Duodenal mucosa (tissue), 2 donors: ENCODE measurements around the gene EPHA6.
"Not testable (repeated sequence)": the region's sequence is repeated elsewhere in the genome, so short reads cannot be mapped to it uniquely, and the experiment has no call there.

Source experiments
- H3K27ac ChIP-seq: one replicate; pipeline ENCODE4 v1.7.0; 2013; ENCODE audit warnings: low read depth, low read length
- H3K27me3 ChIP-seq, 2 donors: one replicate each; pipeline ENCODE4 v1.7.0; 2013; ENCODE audit warnings: low read length in 2 of 2, control low read depth in 1 of 2; ENCODE audit not compliant: insufficient read depth in 2 of 2, control insufficient read depth in 1 of 2
- H3K36me3 ChIP-seq, 2 donors: one replicate each; pipeline ENCODE4 v1.7.0; 2013; ENCODE audit warnings: low read length in 2 of 2, control low read depth in 1 of 2; ENCODE audit not compliant: insufficient read depth in 2 of 2, control insufficient read depth in 1 of 2
- H3K4me1 ChIP-seq, 2 donors: one replicate each; pipeline ENCODE4 v1.7.0; 2013; ENCODE audit warnings: low read length in 2 of 2, control low read depth in 1 of 2; ENCODE audit not compliant: insufficient read depth in 2 of 2, control insufficient read depth in 1 of 2
- H3K4me3 ChIP-seq, 2 donors: one replicate each; pipeline ENCODE4 v1.7.0; 2013; ENCODE audit warnings: low read length in 2 of 2, low read depth in 1 of 2
- H3K9ac ChIP-seq, 2 donors: one replicate each; pipeline ENCODE4 v1.7.0; 2013; ENCODE audit warnings: low read length in 2 of 2, low read depth in 1 of 2
- H3K9me3 ChIP-seq, 2 donors: one replicate each; pipeline ENCODE4 v1.7.0; 2013; ENCODE audit warnings: low read length in 2 of 2, control low read depth in 1 of 2; ENCODE audit not compliant: control insufficient read depth in 1 of 2

EPHA6 gene

DNA sequence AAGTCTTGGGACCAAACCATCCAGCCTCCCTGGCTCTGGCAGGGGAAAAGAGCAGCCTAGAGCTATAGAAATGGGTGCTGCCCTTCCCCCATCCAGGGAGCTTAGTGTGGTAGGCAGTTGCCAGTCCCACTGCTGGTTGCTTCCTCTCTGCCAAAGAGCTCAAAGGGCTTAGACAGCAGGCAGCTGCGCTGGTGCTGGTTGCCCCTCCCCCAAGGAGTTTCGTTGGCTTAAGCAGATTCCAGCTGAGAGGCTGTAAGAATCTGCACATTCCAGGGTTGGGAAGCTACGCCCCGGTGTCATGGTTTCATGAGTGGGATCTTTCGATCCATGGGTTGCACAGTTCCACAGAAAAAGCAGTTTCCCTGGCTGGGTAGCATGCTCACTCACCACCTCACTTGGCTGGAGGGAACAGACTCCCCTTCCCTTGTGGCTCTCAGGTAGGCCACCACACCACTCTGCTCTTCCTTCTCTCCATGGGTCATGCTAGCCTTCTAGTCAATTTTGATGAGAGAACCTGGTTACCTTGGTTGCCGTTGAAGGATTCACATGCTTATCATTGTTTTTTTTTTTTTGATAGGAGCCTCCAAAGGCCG lies 195.1 kb downstream of the EPHA6 start:
- no peaks in the 10 kb centered on the region for H3K36me3 ChIP-seq
- H3K27me3 ChIP-seq = no peaks in the 10 kb centered on the region
- no peaks in the 10 kb centered on the region for H3K4me1 ChIP-seq
- peaks cover 0 to 8% of the 10 kb centered on the region in 2 donors for H3K9me3 ChIP-seq
- no peak overlapping the region for H3K9ac ChIP-seq
- H3K4me3 ChIP-seq = no peak overlapping the region
- H3K27ac ChIP-seq = no peak overlapping the region

DNA sequence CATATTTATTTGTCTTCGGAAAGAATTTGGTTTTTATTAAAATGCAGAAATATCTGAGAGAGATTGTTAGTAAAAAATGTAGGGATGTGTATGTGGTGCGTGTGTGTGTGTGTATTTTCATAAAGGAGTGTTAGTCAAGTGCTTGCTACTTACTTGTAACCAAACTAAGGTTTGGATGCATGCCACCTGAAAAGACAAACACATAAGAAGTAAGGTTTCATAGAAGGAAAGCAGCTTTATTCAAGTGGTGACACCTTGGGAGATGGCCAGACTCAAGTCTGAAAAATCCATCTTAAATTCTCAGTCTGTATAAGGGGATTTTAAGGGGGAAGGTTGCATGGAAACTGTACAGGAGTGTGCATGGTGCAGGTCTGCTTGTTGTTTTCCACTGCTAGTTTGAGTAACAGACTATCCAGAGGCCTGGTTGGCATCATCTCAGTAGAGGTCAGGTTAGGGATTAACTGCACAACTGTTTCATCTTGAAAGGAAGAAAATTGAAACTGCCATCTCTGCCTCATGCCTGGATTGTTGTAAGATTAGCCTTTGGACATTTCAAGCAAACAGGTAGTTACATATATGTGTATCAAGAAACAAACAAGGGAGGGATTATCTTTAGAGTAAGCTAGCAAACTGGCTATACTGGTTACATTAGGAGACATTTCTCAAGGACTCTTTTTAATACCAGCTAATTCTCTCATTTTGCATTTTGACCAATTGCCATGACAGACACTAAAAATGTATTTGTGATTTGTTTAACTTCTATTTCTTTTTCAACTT lies 196.7 kb downstream of the EPHA6 start:
- no peak overlapping the region for H3K9ac ChIP-seq
- no peak overlapping the region for H3K27ac ChIP-seq
- H3K36me3 ChIP-seq = no peaks in the 10 kb centered on the region
- no peak overlapping the region for H3K4me3 ChIP-seq
- no peaks in the 10 kb centered on the region for H3K27me3 ChIP-seq
- H3K9me3 ChIP-seq = peaks cover 0 to 8% of the 10 kb centered on the region in 2 donors
- no peaks in the 10 kb centered on the region for H3K4me1 ChIP-seq

DNA sequence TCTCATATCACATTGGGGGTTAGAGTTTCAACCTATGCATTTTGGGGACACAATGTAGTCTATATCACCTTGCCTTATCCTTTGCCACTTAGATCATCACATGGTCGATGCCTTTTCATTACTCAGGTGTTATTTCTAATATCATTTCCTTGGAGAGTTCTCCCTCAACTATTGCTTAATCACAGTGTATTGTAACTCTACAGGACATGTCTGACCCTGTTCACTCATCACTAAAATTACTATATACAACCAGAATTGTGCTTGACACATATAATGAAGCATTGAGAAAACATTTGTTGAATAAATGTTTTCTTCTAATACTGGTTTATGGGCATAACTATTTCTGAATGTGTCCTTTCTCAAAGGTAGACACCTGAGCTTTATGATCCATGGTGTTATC lies 207.4 kb downstream of the EPHA6 start:
- H3K36me3 ChIP-seq = no peaks in the 10 kb centered on the region

DNA sequence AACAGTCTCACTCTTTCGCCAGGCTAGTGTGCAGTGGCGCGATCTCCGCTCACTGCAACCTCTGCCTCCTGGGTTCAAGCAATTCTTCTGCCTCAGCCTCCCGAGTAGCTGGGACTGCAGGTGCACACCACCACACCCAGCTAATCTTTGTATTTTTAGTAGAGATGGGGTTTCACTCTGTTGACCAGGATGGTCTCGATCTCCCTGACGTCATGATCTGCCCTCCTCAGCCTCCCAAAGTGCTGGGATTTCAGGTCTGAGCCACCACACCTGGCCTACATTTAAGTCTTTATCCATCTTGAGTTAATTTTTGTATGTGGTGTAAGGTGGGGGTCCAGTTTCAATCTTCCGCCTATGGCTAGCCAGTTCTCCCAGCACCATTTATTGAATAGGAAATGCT lies 211.2 kb downstream of the EPHA6 start:
- H3K9me3 ChIP-seq, H3K27ac ChIP-seq, H3K9ac ChIP-seq, H3K4me1 ChIP-seq, H3K4me3 ChIP-seq, H3K27me3 ChIP-seq, H3K36me3 ChIP-seq: not testable (repeated sequence)

More for the DNA sequence above, 207.4 kb downstream of the EPHA6 start:
- Histone ChIP-seq H3K27ac (no peak overlapping the region), H3K9me3 (peaks cover 0 to 2% of the 10 kb centered on the region in 2 donors), H3K4me1 (no peaks in the 10 kb centered on the region), H3K9ac (no peak overlapping the region), H3K4me3 (no peak overlapping the region), H3K27me3 (no peaks in the 10 kb centered on the region)

DNA sequence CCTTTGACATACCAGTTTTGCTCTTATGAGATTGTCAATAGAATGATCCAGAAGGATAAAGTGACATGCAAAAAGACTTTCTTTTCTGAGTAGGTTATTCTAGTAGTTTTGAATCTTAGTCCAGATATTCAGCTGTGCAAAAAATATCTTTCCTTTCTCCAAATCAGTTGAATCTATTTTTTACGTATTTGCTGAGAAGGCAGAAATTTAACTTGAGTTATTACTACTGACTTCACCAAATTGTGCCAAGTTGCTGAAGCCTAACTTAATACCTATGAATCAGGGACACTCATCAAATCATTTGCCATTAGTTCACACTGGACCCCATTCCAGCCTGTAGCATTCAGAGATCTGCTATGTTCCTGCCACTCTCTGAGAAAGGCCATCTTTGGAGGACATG lies 215.6 kb downstream of the EPHA6 start:
- Histone ChIP-seq H3K9ac (no peak overlapping the region), H3K36me3 (no peaks in the 10 kb centered on the region), H3K4me1 (no peaks in the 10 kb centered on the region), H3K4me3 (no peak overlapping the region), H3K27ac (no peak overlapping the region), H3K9me3 (no peaks in the 10 kb centered on the region), H3K27me3 (no peaks in the 10 kb centered on the region)

DNA sequence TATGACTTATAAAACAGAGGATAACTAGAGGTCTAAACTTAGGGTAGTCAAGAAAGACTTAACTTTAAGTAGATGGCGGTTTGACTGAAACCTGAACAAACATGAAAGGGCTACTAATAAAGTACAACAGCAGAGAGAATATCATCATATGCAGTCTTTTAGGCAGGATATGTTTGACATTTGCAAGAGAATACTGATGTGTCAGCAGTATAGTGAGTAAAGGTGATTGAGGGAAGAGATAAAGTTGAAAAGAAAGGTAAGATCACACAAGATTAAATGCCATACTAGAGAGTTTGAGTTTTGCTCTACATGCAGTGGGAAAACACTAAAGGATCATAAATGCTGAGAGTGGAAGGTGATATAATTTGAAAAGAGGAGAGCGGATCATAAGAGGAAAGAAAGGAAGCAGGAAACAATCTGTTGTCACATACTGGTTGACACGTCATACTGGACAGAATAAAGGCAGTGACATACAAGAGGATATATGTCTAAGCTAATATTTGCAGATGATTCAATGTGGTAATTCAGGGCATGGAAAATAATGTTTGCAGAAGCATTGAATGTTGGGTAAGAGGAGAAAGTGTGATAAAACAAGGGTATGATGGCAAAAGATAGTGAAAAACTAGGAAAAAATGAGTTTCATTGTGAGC lies 223.0 kb downstream of the EPHA6 start:
- no peak overlapping the region for H3K4me3 ChIP-seq

DNA sequence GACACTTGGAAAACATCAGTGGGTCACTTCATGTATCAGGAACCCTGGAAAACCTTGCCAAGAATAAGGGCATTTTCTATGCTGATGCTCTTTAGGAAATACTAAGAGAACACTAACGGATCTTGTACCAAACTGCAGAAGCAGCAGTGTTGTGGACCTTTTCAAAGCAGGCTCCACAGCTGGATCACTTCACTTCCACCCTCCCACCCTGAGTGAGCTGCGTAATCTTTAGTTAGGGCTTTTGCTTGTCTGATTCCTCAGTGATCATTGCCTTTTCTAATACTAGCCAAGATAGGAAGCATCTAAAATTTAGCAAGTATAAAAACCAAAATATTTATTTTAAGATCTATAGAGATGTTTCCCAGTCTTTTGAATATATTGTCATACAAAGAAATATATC lies 229.0 kb downstream of the EPHA6 start:
- Histone ChIP-seq H3K4me1 (no peaks in the 10 kb centered on the region), H3K4me3 (no peak overlapping the region), H3K9me3 (no peaks in the 10 kb centered on the region), H3K27me3 (no peaks in the 10 kb centered on the region), H3K9ac (no peak overlapping the region), H3K36me3 (no peaks in the 10 kb centered on the region), H3K27ac (no peak overlapping the region)

More for the DNA sequence above, 223.0 kb downstream of the EPHA6 start:
- H3K27ac ChIP-seq = no peak overlapping the region
- no peaks in the 10 kb centered on the region for H3K36me3 ChIP-seq
- H3K27me3 ChIP-seq = no peaks in the 10 kb centered on the region
- no peaks in the 10 kb centered on the region for H3K4me1 ChIP-seq
- H3K9me3 ChIP-seq = no peaks in the 10 kb centered on the region
- H3K9ac ChIP-seq = no peak overlapping the region

DNA sequence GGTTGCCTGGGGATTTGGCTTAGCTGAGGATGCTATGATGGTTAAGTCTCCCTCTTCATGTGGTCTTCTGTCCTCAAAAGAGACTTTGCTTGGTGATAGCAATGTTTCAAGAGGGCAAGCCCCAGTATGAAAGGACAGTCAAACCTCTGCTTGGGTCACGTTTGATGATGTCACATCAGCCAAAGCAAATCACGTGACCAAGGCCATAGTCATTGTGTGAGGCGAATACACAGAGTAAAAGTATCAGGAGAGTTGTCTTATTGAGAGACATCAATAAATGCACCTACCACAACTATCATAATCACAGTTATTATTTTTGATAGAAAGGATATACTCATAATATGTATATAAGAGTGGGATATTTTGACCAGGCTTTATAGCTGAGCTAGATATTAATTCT lies 243.0 kb downstream of the EPHA6 start:
- H3K9me3 ChIP-seq = peaks cover 0 to 7% of the 10 kb centered on the region in 2 donors
- no peaks in the 10 kb centered on the region for H3K4me1 ChIP-seq
- H3K27ac ChIP-seq = no peak overlapping the region
- H3K27me3 ChIP-seq = no peaks in the 10 kb centered on the region
- H3K9ac ChIP-seq = no peak overlapping the region
- H3K4me3 ChIP-seq = no peak overlapping the region
- H3K36me3 ChIP-seq = no peaks in the 10 kb centered on the region

DNA sequence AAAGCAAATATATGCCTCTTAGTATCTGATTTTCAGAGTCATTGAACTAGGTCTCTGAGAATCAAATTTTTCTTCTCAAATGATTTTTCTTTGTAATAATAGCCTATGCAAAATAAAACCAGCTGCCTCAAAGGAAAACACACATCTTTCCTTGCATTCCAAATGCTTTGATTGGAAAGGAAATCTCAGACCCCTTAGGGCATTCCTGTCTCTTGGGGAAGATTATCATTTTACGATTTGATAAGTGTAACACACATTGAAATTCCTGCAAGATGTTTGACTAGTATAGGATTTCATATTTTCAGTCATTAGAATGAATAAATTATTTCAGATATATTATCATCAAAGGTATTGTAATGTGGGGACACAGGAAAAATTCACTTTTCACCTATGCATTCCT lies 244.8 kb downstream of the EPHA6 start:
- Histone ChIP-seq H3K27ac (no peak overlapping the region), H3K4me3 (no peak overlapping the region), H3K9ac (no peak overlapping the region), H3K9me3 (peaks cover 0 to 7% of the 10 kb centered on the region in 2 donors), H3K4me1 (no peaks in the 10 kb centered on the region), H3K27me3 (no peaks in the 10 kb centered on the region), H3K36me3 (no peaks in the 10 kb centered on the region)

DNA sequence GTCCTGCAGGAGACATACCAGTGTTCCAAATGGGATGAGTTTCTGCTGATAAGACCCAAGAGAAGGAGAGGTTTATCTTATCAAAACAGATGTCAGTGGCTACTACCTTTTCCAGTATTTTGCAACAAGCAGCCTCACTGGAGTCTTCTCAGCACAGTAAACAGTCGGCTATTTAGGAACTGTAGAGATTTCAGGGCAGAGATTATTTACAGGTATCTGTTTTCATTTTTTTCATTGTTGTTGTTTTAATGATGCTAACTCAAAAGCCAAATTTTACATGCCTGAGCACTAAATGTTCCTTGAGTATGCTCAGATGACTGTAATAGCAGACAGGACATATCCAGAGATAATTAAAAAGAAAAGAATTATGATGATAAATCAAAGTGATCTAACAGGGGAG lies 252.1 kb downstream of the EPHA6 start:
- H3K4me1 ChIP-seq = no peaks in the 10 kb centered on the region
- H3K9ac ChIP-seq = no peak overlapping the region
- peaks cover 0 to 7% of the 10 kb centered on the region in 2 donors for H3K9me3 ChIP-seq
- H3K4me3 ChIP-seq = no peak overlapping the region
- no peak overlapping the region for H3K27ac ChIP-seq
- H3K27me3 ChIP-seq = no peaks in the 10 kb centered on the region
- H3K36me3 ChIP-seq = no peaks in the 10 kb centered on the region
